ENCODE measurements around the gene PRMT7.

PRMT7 gene

GRCh38 chr16:68366062-68366461, 55.2 kb downstream of the PRMT7 start:
- no peak for DNase-seq

GRCh38 chr16:68367030-68367429, 56.2 kb downstream of the PRMT7 start:
- no peak for DNase-seq

GRCh38 chr16:68367440-68367839, 56.6 kb downstream of the PRMT7 start:
- no peak for DNase-seq

- DNase-seq: no peak
These were observed 57.1 kb downstream of the PRMT7 start for GRCh38 chr16:68367891-68368290.

- no peak for DNase-seq
These were observed 57.6 kb downstream of the PRMT7 start for GRCh38 chr16:68368301-68368888.

GRCh38 chr16:68369168-68369567, 58.3 kb downstream of the PRMT7 start:
- DNase-seq: no peak

- DNase-seq: no peak
These were observed 59.1 kb downstream of the PRMT7 start for GRCh38 chr16:68369697-68370580.

GRCh38 chr16:68370581-68371275, 59.9 kb downstream of the PRMT7 start:
- no peak for DNase-seq

- no peak for DNase-seq
These were observed 60.4 kb downstream of the PRMT7 start for GRCh38 chr16:68371276-68371651.

GRCh38 chr16:68371706-68372380, 61.0 kb downstream of the PRMT7 start:
- no peak for DNase-seq

- DNase-seq: no peak
These were observed 61.5 kb downstream of the PRMT7 start for GRCh38 chr16:68372381-68372720.

GRCh38 chr16:68372806-68373205, 62.0 kb downstream of the PRMT7 start:
- DNase-seq: no peak

- DNase-seq: no peak
These were observed 62.9 kb downstream of the PRMT7 start for GRCh38 chr16:68373528-68374245.

- DNase-seq: no peak
These were observed 63.5 kb downstream of the PRMT7 start for GRCh38 chr16:68374246-68374805.

GRCh38 chr16:68374961-68375660, 64.3 kb downstream of the PRMT7 start:
- no peak for DNase-seq

- DNase-seq: no peak
These were observed 65.2 kb downstream of the PRMT7 start for GRCh38 chr16:68375801-68376536.

GRCh38 chr16:68376590-68376989, 65.8 kb downstream of the PRMT7 start:
- DNase-seq: no peak

- no peak for DNase-seq
These were observed 66.4 kb downstream of the PRMT7 start for GRCh38 chr16:68377221-68377620.

- no peak for DNase-seq
These were observed 67.0 kb downstream of the PRMT7 start for GRCh38 chr16:68377667-68378393.
